GM23338 (cell line): ENCODE results near the gene SCN9A. TPM values are rescaled to one million over a fixed set of nuclear protein-coding genes. Genes with fewer than 3 reads are reported as not detected.

Experiments
- ATAC-seq: fragments of 200-7000 bp; cut with Tn5 transposase; 3 replicates; pipeline ENCODE4 v1.9.1; 2020
- DNase-seq: peaks from one replicate; pipeline ENCODE4 v3.0.0-alpha.2; 2015; ENCODE audit warnings: low spot score
- H2AFZ ChIP-seq: fragments of 200-600 bp; sonication (generic); 2 replicates; pipeline ENCODE4 v1.8.0; 2016; ENCODE audit warnings: antibody characterized with exemption, mild to moderate bottlenecking, moderate library complexity
- H3F3A ChIP-seq: fragments of 200-600 bp; sonication (generic); replicated peaks from 2 replicates; pipeline ENCODE4 v1.8.0; 2017; ENCODE audit warnings: antibody characterized with exemption, mixed run types, low read depth
- H3K27ac ChIP-seq: fragments of 200-600 bp; sonication (generic); 2 replicates; pipeline ENCODE4 v1.6.1; 2016; ENCODE audit warnings: low read depth
- H3K27me3 ChIP-seq: fragments of 200-600 bp; sonication (generic); 2 replicates; pipeline ENCODE4 v1.8.0; 2016; ENCODE audit warnings: mild to moderate bottlenecking, mixed run types, moderate library complexity; ENCODE audit not compliant: insufficient read depth
- H3K36me3 ChIP-seq: fragments of 200-600 bp; sonication (generic); 2 replicates; pipeline ENCODE4 v1.8.0; 2016; ENCODE audit warnings: mild to moderate bottlenecking; ENCODE audit not compliant: insufficient read depth
- H3K4me1 ChIP-seq: fragments of 200-600 bp; sonication (generic); 2 replicates; pipeline ENCODE4 v1.8.0; 2016; ENCODE audit warnings: mild to moderate bottlenecking, moderate library complexity; ENCODE audit not compliant: insufficient read depth
- H3K4me2 ChIP-seq: fragments of 200-600 bp; sonication (generic); 2 replicates; pipeline ENCODE4 v1.7.1; 2017; ENCODE audit warnings: mixed run types
- H3K4me3 ChIP-seq: fragments of 200-600 bp; sonication (generic); 2 replicates; pipeline ENCODE4 v1.6.1; 2016; ENCODE audit warnings: mixed run types
- H3K79me2 ChIP-seq: fragments of 200-600 bp; sonication (generic); replicated peaks from 2 replicates; pipeline ENCODE4 v1.8.0; 2017; ENCODE audit warnings: mild to moderate bottlenecking; ENCODE audit not compliant: insufficient read depth
- H3K9me2 ChIP-seq: fragments of 200-600 bp; sonication (generic); 2 replicates; pipeline ENCODE4 v1.8.0; 2017; ENCODE audit not compliant: insufficient read depth
- H4K20me1 ChIP-seq: fragments of 200-600 bp; sonication (generic); replicated peaks from 2 replicates; pipeline ENCODE4 v1.8.0; 2017; ENCODE audit warnings: mild to moderate bottlenecking; ENCODE audit not compliant: insufficient read depth
- H3K27ac Mint-ChIP-seq: 2 replicates; pipeline ENCODE4 v1.8.0; 2020; ENCODE audit warnings: inconsistent platforms, mild to moderate bottlenecking, moderate library complexity, mixed read lengths
- H3K27me3 Mint-ChIP-seq: 3 replicates; pipeline ENCODE4 v1.8.0; 2022; ENCODE audit warnings: low read depth, mild to moderate bottlenecking, moderate library complexity, mixed read lengths, inconsistent platforms; ENCODE audit not compliant: insufficient read depth, poor library complexity
- H3K36me3 Mint-ChIP-seq: 3 replicates; pipeline ENCODE4 v1.8.0; 2021; ENCODE audit warnings: low read depth, mild to moderate bottlenecking, inconsistent platforms, moderate library complexity, mixed read lengths
- H3K4me1 Mint-ChIP-seq: 3 replicates; pipeline ENCODE4 v1.8.0; 2020; ENCODE audit warnings: mild to moderate bottlenecking, inconsistent platforms, mixed read lengths
- H3K4me3 Mint-ChIP-seq: 3 replicates; pipeline ENCODE4 v1.8.0; 2021; ENCODE audit warnings: moderate library complexity, mild to moderate bottlenecking, inconsistent platforms, mixed read lengths
- H3K9me3 Mint-ChIP-seq: 3 replicates; pipeline ENCODE4 v1.8.0; 2020; ENCODE audit warnings: moderate library complexity, mild to moderate bottlenecking, inconsistent platforms, mixed read lengths
- CREB1 ChIP-seq: fragments of 250-450 bp; sonication (Bioruptor Pico); IDR thresholded peaks from 2 replicates; pipeline ENCODE4 v1.5.0; 2020; ENCODE audit warnings: low read depth, mild to moderate bottlenecking, moderate library complexity
- EZH2phosphoT487 ChIP-seq: fragments of 200-600 bp; sonication (generic); IDR thresholded peaks from one replicate; pipeline ENCODE4 v1.8.1; 2018; ENCODE audit warnings: antibody characterized with exemption; ENCODE audit not compliant: unreplicated experiment
- JUNB ChIP-seq: IDR thresholded peaks from one replicate; pipeline ENCODE4 v1.6.1; 2016; ENCODE audit warnings: antibody characterized with exemption; ENCODE audit not compliant: unreplicated experiment
- NANOG ChIP-seq: IDR thresholded peaks from 2 replicates; pipeline ENCODE4 v1.6.1; 2016; ENCODE audit warnings: antibody characterized with exemption, borderline replicate concordance
- POLR2AphosphoS5 ChIP-seq: IDR thresholded peaks from 2 replicates; pipeline ENCODE4 v1.6.1; 2016; ENCODE audit warnings: antibody characterized with exemption, low read depth
- REST ChIP-seq: IDR thresholded peaks from one replicate; pipeline ENCODE4 v1.6.1; 2018; ENCODE audit warnings: antibody characterized with exemption; ENCODE audit not compliant: unreplicated experiment
- STAT1 ChIP-seq: IDR thresholded peaks from one replicate; pipeline ENCODE4 v1.6.1; 2016; ENCODE audit warnings: antibody characterized with exemption; ENCODE audit not compliant: unreplicated experiment
- ZNF114 ChIP-seq: fragments of 250-450 bp; sonication (Bioruptor Pico); IDR thresholded peaks from 2 replicates; pipeline ENCODE4 v1.5.0; 2020; ENCODE audit warnings: mild to moderate bottlenecking, moderate library complexity
- ZNF331 ChIP-seq: fragments of 250-450 bp; sonication (Bioruptor Pico); IDR thresholded peaks from 2 replicates; pipeline ENCODE4 v1.5.0; 2020; ENCODE audit warnings: low read depth, mild to moderate bottlenecking, moderate library complexity
- ZNF462 ChIP-seq: fragments of 250-450 bp; sonication (Bioruptor Pico); IDR thresholded peaks from 2 replicates; pipeline ENCODE4 v1.5.0; 2020; ENCODE audit warnings: mild to moderate bottlenecking, moderate library complexity
- polyA plus RNA-seq: library from polyadenylated mRNA; unstranded; fragments of >200 nt; fragmentation: Nextera tagmentation; extraction: Ambion mirVana; gene quantifications from 2 replicates; pipeline ENCODE4 v1.2.1, GENCODE V29; 2016
- total RNA-seq: library from RNA; depleted of rRNA; stranded (reverse); fragments of >200 nt; shearing (Covaris generic); gene quantifications from 2 replicates; pipeline ENCODE4 v1.2.3, GENCODE V29; 2014

The SCN9A gene
- total and polyA plus RNA-seq, 2 experiments from 2014 or later, result 8.8 to 9.5 TPM

- TF ChIP-seq NANOG (no peak), CREB1 (CRISPR knock-in tag) (0 out of 2 replicates have a peak, but pooled peaks have one; percentile 40), STAT1 (no peak), JUNB (no peak), ZNF114 (CRISPR knock-in tag) (no peak), REST (no peak)
Measured at GRCh38 chr2:166417669-166418068, 41.9 kb upstream of the SCN9A start (continued).

GRCh38 chr2:166413255-166413654, 37.5 kb upstream of the SCN9A start:
- H3K4me2 ChIP-seq, result no peak overlapping the region
- H3K4me1 ChIP-seq, result peaks cover 5% of the 10 kb centered on the region; the same call in 1 of the 2 replicates
- no peaks in the 10 kb centered on the region for H3F3A ChIP-seq
- H3K27ac Mint-ChIP-seq, result no peak overlapping the region
- no peaks in the 10 kb centered on the region for H3K27me3 Mint-ChIP-seq
- H3K9me2 ChIP-seq, result no peaks in the 10 kb centered on the region
- H3K27me3 ChIP-seq, result no peaks in the 10 kb centered on the region
- no peaks in the 10 kb centered on the region for H3K4me1 Mint-ChIP-seq
- H3K27ac ChIP-seq, result no peak overlapping the region
- no peaks in the 10 kb centered on the region for H3K9me3 Mint-ChIP-seq
- H3K4me3 Mint-ChIP-seq, result no peak overlapping the region
- H4K20me1 ChIP-seq, result no peaks in the 10 kb centered on the region
- DNase-seq (no peak), ATAC-seq (no peak)
- no peak overlapping the region; the same call in 1 of the 2 replicates for H2AFZ ChIP-seq
- no peaks in the 10 kb centered on the region for H3K79me2 ChIP-seq
- no peak for TF ChIP-seq ZNF114 (CRISPR knock-in tag)
- H3K36me3 Mint-ChIP-seq, result no peaks in the 10 kb centered on the region
- H3K36me3 ChIP-seq, result no peaks in the 10 kb centered on the region
- no peak overlapping the region for H3K4me3 ChIP-seq

- Mint-ChIP-seq H3K27me3 (no peaks in the 10 kb centered on the region), H3K27ac (peak overlapping the region; percentile 57), H3K4me3 (no peak overlapping the region), H3K4me1 (no peaks in the 10 kb centered on the region), H3K9me3 (no peaks in the 10 kb centered on the region), H3K36me3 (no peaks in the 10 kb centered on the region)
- H3K9me2 ChIP-seq, result no peaks in the 10 kb centered on the region
- no peaks in the 10 kb centered on the region for H3K27me3 ChIP-seq
- no peaks in the 10 kb centered on the region for H3F3A ChIP-seq
- H3K4me2 ChIP-seq, result no peak overlapping the region
- no peaks in the 10 kb centered on the region for H3K79me2 ChIP-seq
- peak overlapping the region; percentile 70; the same call in 1 of the 2 replicates for H2AFZ ChIP-seq
- no peaks in the 10 kb centered on the region for H3K36me3 ChIP-seq
- H3K4me3 ChIP-seq, result no peak overlapping the region
- no peaks in the 10 kb centered on the region for H4K20me1 ChIP-seq
- peaks cover 5% of the 10 kb centered on the region; the same call in 1 of the 2 replicates for H3K4me1 ChIP-seq
- DNase-seq (no peak), ATAC-seq (no peak; the same call in 2 of the 3 replicates)
- H3K27ac ChIP-seq, result no peak overlapping the region
- TF ChIP-seq EZH2phosphoT487, result no peak
- no peak for TF ChIP-seq POLR2AphosphoS5
- no peak for TF ChIP-seq ZNF331
- TF ChIP-seq ZNF462 (CRISPR knock-in tag), result no peak
- TF ChIP-seq NANOG, result no peak
- no peak for TF ChIP-seq CREB1 (CRISPR knock-in tag)
- no peak for TF ChIP-seq STAT1
Measured at GRCh38 chr2:166411473-166412230, 35.9 kb upstream of the SCN9A start.
